COLO668 (cell line): ENCODE measurements around the gene RASGEF1B.

Experiments
- DNase-seq: peaks from one replicate; lab custom pipeline; 2025; ENCODE audit not compliant: unreplicated experiment; lab: John Stamatoyannopoulos, UW

Gene RASGEF1B

DNA sequence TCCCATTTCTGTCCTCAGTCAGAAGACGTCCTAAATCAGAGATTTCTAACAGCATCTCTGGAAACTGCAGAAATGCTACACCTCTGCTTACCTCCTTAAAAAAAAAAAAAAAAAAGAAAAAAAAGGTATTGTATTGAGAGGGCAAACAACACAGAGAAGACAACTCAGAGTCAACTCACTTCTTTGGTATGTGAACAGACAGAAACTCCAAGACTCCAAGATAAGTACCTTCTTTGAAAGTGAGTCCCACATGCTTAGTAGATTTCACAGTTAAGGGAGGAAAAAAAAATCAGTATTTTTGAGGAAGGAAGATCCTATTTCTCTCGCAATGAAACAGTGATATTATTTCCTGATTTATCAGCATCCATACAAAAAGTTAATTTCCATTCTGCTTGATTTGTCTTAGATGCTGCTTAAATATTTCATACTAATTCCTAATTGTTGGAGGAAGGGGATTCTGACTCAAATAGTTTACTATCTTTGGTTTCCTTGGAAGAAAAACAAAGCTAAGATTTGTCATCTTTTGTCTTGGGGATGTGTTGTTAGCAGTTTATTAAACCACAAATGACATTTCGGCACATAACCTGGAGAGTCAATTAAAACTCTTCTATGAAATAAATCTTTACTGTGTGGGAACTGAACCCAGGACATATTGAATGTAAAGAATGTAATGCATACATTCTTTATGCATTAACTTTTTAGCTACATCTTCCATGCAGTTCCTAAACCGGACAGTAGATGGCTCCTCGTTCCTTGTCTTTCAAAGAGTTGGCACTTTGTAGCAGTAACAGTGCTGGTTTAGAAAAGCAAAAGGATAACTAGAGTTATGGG is 4.7 kb downstream of the RASGEF1B start:
- peak; percentile 82 for DNase-seq

DNA sequence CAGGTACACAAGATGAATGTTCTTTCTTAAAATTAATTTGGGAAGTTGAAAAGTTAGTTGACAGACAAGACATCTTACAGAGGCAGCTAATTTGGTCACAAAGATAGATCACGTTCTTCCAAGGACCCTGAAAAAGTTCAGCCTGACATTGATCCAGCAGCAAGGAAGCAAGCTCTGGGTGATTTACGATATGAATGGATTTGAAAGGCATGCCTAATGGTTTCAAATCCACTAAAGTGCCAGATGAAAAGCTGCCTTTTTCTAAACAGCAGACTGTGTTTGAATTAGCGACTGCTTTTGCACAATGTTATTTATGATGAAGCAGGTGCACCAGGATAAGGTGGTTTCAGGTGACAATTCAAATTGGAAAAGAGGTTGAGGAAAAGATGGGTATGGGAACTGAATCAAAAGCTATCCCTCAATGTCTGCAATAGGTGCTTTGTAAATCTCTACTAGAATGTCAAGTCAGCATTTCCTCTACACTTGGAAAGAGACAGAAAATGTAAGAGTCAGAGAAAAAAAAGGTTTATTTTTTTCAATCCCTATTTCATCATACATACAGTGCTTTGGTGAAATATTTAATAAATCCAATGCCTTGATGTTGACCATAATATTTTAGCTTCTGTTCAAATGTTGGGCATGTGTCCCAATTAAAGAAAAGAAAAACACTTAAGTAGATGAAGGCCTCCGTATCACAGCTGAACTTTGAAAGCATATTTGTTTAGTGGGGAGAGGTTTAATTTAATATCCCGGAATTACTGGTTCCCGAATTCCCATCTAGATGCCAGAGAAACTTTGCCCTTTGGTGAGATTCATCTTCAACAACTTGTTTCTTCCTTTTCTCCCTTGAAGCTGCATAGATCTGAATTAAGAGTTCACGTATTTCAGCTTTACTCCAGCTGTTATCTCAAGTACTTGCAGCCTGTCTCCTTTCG is 6.0 kb downstream of the RASGEF1B start:
- peak; percentile 45 for DNase-seq

DNA sequence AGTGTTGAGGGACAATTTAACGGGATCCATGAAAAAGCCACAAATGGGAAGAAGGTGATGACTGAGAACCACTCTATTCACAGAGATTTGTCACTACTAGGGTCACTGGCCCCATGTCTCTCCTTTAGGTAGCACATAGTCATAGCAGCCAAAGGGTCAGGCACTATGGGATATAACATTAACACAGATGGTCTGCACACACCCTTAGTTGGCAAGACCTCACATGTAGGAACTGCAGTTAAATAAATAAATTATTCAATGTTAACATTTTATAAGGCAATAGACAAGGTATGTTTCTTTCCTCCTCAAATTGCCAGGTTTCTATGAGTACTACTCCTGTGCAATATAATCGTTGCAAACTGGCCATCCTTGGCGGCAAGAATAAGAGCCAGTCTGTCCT is 10.9 kb downstream of the RASGEF1B start:
- no peak for DNase-seq

DNA sequence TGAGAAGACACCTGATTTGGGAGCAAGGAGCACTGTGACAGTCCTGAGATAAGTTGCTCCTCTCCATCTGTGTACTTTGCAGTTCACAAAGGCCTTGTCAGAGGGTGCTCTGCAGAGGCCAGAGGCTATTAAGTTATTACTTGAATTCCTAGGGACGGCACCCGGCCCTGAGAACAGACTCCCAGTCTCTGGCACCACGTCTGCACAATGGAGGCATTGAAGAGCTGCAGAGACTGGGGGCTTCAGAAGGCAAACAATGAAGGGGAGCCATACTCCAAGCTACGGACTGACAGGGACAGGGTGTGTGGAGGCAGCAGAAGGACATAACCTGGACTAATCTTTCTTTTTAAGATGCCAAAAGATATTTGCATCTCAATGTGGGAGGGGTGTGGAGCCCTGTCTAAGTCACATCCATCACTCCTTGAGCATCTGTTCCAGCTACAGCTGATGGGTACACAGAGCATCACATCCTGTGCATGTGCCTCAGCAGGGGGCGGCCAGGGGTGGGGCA is 11.5 kb downstream of the RASGEF1B start:
- DNase-seq, result peak; percentile 46

DNA sequence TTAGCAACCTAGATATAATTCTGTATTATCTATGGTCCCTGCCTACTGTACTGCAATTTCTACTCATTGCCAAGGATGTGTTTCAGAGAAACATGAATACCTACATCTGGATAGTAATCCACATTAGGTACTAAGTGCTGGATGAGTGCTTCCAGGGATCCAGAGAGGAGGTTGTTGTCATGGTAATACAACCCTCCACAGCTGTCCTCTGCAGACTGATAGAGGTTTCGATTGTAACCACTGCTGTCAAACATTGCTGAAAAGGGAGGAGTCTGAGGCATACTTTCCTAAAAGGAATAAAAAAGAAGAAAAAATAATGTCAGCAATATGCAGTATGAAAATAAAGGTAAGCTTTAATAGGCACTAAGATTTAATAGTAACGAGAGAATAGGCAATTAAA is 12.5 kb downstream of the RASGEF1B start:
- no peak for DNase-seq

DNA sequence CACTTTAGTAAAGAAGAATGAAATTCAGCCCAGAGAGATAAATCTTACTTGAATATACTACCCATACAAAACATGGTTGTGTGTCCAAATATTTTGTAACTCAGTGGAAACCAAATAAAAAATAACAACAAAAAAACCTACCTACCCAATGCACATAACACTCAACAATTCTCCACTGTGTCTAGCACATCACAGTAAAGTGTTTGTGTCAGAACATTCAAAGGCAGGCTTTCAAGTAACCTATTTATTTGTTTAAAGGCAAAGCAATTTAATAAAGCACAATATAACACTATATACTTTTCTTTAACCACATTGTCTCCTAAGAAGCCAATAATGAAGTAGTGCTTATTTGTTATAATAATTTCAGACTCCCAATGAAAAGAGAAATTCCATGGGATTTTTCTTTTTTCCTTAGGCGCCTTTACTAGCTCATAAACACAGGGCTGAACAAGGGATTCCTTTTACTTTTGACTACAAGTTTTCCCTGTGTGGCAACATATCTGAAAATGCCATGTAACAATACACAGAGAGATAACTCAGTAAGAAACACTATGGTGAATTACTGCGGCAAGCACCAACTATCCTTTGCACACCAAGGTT is 13.7 kb downstream of the RASGEF1B start:
- no peak for DNase-seq

DNA sequence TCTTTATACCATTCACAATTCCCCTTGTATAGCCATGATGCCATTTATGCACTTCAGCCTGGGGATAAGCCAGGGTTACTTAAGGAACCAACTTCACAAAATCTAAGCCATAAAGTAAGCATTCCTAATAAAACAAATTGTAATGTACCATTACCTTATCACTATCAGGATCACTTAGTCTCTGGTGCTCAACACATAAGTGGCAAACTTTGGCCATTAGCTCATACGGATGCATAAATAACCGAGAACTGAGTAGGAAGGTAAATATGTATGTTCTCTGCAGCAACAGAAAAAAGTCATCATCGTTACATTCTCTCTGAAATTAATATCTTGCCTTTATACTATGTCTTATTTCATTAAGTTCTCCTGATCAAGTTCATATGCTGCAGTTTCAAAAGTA is 14.4 kb downstream of the RASGEF1B start:
- DNase-seq, result no peak

DNA sequence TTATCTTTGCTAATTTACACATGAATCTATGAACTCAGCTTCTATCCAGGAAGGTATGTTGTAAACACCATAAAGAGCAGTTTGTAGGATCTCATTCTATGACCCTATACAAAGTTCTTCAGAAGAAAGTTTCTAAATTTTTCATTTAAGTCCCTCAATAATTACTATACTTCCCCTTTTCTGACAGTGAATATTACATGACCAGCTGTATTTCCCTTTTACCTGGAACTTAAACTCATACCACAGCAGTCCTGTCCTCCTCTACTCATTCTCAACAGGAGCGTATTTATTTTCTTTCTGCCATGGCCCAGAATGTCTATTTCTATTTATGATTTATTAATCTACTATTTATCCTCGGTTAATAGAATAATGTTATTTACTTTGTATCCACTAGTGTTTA is 15.8 kb downstream of the RASGEF1B start:
- no peak for DNase-seq

DNA sequence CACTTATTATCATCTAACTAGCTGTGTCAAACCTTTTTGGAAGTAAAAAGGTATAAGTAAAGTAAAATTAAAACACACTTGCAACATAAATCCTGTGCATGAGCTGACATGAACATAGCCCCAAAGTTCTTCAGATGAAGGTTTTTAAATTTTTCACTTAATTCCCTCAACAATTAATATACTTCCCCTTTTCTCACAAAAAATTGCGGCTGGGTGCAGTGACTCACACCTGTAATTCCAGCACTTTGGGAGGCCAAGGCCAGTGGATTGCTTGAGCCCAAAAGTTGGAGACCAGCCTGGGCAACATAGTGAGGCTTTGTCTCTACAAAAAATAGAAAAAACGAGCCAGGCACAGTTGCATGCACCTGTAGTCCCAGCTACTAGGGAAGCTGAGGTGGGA is 16.8 kb downstream of the RASGEF1B start:
- no peak for DNase-seq

DNA sequence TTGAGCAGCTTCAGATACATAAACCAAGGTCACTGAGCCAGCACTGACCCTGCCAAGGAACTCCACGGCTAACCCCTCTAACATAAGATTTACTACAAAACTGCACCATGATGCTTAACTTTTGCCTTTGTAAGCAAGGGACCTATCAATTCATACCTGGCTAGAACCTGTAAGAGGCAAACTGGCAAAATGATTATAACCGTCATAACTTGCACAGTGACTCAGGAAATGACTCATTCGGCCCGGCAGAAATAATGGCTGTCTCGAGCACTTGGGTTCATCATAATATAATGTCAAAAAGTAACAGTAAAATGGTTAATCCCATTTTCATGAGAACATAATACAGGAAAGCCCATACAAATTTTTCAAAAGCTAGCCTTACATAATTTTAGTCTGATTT is 17.2 kb downstream of the RASGEF1B start:
- no peak for DNase-seq

DNA sequence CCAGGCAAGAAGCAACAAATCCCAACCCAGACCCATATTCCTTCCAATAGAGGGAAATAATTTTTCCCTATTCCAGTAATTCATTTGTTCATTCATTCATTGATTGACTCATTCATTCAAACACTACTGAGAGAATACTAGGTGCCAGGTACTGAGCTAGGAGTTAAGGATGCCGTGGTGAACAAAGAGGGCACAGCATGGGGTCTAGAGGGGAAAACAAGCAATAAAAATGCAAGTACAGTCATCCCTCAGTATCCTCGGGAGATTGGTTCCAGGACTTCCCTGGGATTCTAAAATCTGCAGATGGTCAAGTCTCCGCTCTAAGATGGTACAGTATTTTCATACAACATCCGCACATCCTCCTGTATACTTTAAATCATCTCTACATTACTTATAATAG is 18.7 kb downstream of the RASGEF1B start:
- no peak for DNase-seq

DNA sequence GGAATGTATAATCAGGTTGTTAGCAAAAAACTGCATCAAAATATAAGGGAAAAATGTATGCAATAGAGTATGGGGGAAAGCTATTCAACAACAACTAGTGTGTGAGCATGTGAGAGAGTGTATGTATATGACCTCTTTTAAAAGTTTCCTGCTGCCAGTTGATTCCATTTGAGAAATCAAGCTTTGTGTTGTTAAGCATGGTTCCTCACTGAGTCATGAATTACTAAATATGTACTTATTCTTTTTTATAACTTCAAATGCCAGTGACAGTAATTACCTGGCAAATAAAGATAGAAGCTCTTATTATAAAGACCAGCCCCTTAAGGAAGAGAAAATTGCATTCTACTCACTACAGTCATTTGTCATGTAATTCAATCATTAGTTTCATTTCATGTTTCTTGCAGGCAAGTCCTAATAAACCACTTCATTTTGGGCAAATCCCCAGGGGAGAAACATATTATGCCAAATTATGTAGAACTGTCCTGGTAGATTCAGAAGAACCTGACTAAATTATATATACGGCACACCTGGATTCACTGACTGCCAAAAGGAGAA is 19.2 kb downstream of the RASGEF1B start:
- no peak for DNase-seq

DNA sequence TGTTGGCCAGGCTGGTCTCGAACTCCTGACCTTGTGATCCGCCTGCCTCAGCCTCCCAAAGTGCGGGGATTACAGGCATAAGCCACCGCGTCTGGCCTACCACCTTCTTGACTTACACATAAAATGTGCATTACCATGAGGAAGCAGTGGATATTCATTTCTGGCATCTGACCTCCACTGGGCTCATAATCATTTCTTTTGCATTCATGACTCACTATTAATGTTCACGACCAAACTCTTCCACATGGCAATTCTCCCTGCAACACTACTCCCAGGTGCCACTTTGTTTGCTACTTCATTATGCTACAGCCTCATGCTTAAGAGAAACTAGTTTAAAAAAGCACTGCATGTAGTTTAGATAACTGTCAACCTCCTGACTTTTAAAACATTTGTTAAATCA is 22.7 kb downstream of the RASGEF1B start:
- no peak for DNase-seq

DNA sequence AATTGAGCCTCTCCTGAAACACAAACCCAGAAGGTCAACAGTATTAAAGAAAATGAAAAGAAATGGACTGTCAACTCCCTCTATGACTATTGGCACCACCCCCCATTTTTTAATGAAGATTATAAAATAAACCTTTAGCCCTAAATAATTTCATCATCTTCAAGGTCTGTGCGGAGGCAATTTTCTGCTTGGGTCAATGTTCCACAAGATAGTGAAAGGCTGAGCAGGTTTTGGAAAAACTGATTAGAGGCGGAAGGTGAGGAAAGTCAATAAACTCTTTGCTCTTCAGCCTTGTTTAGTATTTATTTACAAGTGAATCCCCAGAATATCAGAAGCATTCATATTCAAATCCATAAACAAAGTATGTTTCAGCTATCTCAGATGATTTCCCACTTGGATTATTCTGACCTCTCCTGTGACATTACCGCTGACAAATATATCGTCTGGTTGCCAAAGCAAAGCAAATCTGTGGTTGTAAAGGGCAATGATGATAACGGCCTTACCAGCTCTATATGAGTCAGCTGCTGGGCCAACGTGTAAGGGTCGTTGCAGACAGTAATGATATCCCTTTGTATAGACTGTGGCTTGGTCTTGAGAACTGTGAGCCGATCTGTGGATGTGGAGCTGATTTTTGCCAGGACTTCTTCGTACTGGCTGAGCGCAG is 24.0 kb downstream of the RASGEF1B start:
- no peak for DNase-seq

DNA sequence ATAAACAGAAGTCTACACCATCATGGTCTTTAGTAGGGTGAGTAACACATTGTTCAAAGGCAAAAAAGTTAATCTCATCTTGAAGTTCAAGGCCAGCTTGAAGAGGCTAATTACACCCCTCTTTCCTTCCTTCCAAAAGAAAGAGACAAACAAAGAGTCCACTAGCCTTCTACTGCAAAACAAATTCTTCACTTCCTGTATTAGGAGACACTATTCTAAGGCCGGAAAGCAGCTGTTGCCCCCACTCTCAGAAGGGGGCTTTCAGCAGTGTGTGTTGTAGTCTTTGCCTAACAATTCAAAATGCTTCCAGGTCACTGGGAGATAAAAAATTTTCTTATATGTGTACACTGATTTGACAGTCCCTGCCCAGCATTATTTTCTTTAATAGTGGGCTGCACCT is 25.1 kb downstream of the RASGEF1B start:
- no peak for DNase-seq

DNA sequence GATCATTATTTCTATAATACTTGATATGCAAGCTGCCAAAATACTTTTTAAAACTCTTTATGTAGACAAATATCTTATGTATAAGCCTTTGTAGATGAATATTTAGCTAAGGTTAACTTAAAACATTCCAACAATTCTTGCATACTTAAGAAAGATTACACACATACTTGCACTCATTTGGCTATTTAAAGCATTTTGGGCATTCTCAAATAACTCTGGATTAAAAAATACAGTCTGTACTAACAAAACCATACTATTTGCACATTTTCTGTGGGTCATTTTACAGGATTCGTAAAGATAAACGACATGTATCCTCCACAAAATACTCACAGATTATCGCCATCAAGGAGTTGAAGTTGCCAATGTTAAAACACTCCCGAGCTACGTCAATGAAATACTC is 26.5 kb downstream of the RASGEF1B start:
- no peak for DNase-seq

DNA sequence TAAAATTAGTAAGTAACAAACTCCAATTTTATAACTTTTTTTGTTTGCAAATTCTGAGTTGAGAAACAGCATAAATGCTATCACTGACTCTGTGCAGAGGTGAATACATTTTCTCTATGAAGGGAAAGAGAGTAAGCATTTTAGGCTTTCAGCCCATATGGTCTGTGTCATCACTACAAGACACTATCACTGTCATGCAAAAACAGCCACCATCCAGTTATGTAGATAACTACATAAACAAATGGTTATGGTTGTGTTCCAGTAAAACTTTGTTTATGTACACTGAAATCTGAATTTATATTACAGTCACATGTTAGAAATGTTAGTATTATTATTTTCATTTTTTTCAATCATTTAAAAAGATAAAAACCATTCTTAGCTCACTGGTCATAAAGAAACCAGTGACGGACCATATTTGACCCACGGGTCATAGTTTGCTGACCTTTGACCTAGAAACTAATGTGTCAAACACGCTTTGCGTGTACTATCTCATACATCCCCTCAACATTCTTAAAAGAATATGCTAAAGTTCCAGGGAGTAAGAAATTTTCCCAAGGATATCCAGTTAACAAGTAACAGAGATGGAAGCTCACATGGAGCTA is 29.1 kb downstream of the RASGEF1B start:
- no peak for DNase-seq

DNA sequence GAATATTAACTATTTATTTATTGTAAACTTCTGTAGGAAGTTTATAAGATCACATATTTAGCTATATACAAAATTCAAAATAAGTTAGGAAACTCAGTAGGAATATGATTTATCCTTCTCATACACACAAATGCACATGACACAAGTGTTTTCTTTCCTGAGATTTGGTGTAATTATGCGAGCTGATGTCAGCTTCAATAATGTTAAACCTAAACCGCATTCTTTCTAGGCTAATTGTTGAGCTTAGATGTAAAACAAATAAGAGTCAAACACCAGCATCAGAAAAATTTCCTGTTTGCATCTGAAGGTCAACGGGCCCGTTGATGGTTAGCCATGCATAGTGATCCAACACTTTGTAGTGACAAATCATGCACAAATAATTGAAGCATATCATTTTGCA is 30.8 kb downstream of the RASGEF1B start:
- DNase-seq, result no peak

DNA sequence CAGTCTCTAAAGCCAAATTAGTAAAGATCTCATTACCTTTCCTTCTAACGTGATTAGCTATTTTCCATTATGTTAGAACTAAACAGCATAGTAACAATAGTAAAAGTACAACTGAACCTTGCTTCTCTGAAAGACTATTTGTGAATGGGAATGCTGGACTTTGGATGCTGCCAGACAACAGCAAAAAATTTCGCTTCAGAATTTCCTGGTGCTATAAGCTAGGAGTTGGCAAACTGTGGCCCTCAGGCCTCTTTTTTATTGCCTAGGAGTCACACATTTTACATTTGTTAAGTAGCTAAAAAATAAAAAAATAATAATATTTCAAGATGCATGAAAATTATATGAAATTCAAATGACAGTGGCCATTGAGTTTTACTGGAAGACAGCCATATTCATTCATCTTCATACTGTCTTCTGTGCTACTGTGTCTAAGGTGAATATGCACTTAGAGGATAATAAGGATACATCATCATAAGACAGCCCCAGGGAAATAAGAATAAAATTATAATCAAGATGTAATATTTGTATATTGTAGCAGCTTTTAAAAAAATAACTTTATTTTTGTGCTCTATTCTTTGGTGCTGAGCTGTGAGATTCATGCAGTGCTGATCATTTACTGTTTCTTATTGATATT is 34.6 kb downstream of the RASGEF1B start:
- no peak for DNase-seq

DNA sequence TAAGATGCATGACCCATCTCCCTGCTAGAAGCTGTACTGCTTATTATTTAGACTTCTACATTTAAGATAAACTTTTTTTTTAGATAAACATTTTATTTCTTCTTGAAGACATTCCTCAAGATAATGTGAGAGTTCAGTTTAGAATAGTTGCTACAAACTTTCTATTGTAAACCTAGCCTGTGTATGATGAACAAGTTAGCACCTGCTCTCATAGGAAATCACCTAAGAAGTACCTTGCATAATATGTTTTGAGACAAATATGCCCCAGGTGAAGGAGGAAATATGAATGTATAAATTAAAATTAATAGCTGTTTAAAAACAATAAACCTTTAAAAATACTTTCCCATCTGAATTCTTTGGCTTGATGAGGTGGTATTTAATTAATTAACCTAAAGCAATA is 35.6 kb downstream of the RASGEF1B start:
- DNase-seq, result no peak
